KG1 (cell line): ENCODE data around the gene SH2D3A.
"Not testable (repeated sequence)": the region's sequence is repeated elsewhere in the genome, so short reads cannot be mapped to it uniquely, and the experiment has no call there.

Experiments
- DNase-seq: peaks from one replicate; lab custom pipeline; 2025; lab: John Stamatoyannopoulos, UW

Gene SH2D3A

DNA sequence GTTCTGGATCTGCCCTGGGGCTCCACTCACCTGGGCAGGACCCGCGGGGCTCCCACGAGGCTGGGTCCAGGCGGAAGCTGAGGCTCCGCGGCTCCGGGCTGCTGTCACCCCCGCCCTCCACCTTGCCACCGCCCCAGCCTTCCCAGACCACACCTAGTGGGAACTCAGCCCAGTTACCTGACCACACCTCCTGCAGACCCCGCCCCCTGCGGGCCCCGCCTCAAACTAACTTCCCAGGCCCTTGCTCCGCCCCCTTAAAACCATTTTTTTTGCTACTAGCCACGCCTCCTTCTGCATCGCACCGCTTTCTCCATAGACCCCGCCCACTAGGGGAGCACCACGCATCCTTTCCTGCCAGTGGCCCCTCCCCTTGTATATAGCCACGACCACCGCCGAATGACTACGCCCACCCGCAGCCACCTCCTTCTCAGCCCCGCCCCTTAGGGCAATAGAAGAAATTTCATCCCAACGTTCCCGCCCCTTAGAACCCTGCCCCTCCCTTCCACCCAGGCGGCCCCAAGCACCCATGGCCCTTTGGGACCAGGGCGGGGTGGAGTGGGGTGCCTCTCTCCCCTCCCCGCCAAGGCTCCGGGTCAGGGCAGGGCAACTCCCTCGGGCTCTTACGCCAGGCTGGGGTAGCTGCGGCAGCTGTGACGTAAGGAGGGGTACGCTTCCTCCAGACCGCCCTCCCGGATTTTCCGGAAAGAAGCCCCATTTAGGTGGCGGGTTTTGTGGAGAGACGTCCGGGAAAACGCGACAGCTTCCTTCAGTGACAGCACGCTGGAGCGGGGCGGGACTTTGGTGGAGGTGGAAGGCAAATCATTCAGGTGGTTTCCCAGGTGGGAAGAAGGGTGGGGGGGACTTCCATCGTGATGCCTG lies at the start of gene SH2D3A:
TSS of gene SH2D3A (minus strand) at position 79 of the 879 bp plus-strand sequence. CDS start 3,687 bp downstream, outside the sequence.
- peak; percentile 43 for DNase-seq

DNA sequence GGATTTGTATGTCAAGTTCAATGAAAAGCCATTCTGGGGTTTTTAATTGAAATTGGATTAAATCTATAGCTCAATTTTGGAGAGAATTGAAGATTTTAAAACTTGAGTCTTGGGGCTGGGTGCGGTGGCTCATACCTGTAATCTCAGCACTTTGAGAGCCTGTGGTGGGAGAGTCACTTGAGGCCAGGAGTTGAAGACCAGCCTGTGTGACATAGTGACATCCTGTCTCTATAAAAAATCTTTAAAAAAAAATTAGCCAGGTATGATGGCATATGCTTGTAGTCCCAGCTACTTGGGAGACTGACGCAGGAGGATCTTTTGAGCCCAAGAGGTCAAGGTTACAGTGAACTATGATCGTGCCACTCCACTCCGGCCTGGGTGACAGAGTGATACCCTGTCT lies 46.4 kb upstream of the SH2D3A start:
- DNase-seq = no peak

DNA sequence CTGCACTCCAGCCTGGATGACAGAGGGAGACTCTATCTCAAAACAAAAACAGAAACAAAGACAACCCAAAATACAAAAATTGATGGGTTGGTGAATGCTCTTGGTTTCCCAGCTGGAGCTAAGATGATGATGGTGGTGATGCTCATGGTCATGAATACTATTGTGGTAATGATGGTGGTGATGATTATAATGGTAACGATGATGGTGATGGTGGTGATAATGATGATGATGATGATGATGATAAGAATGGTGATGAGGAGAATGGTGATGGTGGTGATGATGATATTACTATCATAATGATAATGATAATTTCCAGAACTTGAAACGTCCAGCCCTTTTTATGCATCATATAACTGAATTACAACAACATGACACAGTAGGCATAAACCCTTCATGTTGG lies 45.4 kb upstream of the SH2D3A start:
- DNase-seq = no peak

DNA sequence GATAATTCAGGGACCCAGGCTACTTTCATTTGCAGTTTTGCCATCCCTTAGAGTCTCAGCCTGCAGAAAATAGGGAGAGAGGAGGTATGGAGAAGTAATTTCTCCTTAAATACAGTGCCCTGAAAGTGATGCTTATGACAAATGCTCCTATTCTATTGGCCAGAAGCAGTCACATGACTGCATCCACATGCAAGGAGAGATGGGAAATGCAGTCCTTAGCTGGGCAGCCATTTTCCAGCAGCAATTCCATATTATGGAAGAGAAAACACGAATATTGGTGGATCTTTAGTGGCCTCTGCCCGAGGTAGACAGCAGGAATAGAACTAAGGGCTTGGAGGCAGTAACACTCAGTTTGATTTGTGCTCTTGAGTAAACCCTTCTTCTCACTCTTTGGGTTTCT lies 44.7 kb upstream of the SH2D3A start:
- DNase-seq = no peak

DNA sequence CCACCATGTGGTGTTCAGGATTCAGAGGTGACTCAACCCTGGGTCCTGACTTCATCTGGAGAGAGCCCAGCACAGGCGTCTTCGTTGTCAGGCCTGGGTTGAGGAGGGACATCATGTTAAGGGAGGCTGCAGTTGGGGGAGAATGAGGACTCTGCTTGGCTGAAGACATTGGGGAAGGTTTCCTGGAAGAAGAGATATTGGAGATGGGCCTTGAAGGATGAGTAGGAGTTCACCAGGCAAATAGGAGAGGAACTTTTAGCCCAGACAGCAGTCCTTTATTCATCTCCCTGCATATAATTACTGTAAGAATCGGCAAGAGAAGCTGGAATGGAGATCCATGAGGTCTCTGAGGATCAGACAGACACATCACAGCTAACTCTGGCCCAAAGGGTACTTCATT lies 44.1 kb upstream of the SH2D3A start:
- no peak for DNase-seq

DNA sequence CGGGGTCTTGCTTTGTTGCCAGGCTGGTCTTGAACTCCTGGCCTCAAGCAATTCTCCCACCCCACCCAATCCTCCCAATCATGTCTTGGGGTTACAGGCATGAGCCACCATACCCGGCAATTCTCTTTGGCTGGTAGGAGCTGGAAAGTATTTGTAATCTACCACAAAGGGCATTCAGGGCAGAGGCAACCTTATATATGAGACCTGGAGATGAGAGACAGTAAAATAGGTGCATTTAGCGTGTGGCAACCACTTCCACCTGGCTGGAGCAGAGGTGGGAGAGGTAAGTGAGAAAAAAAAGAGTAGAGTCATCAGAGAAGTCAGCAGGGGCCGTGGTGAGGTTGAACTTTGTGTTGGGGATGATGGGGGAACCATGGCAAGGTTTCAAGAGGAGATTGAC lies 42.0 kb upstream of the SH2D3A start:
- DNase-seq = no peak

DNA sequence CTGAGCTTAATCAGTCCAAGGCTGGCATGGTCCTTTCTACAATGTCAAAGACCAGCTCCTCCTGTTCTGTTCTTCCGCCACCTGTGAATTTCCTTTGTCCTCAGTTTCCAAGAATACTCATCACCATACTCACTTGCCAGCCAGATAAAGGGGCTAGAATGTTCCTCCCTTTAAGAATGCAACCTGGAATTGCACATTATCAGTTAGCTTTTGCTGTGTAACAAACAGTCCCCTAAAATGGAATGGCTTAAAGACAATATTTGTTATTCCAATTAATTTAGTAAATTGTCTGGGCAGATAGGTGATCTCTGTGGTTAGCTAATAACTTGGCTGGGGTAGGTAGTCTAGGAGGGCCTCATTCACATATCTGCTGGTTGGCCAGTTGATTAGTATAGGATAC lies 41.3 kb upstream of the SH2D3A start:
- no peak for DNase-seq

DNA sequence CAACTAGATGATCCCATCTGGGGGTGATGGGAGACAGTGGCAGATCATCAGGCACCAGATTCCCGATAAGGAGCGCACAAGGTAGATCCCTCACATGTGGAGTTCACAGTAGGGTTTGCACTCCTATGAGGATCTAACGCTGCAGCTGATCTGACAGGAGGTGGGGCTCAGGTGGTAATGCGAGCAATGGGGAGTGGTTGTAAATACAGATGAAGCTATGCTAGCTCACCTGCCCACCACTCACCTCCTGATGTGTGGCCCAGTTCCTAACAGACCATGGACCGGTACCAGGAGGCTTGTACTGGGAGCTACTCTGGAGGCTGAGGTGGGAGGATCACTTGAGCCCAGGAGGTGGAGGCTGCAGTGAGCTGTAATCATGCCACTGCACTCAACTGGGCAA lies 40.1 kb upstream of the SH2D3A start:
- no peak for DNase-seq

DNA sequence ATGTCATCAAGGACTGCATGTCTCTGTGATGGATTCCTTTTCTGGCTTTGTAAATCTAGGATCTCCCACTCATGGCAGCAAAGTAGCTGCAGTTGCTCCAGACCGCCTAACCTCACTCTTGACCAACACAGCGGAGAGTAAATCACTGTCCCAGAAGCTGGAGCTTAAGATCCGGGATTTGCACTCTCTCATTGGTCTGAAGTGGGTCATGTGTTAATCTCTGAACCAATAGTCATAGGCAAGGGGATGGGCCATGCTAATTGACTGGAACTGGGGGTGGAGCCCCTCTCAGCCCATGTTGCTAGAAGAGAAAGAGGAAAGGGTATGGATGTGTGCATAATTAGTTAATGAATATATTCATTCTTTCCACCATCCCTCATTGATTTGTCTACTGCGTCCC lies 39.3 kb upstream of the SH2D3A start:
- no peak for DNase-seq

DNA sequence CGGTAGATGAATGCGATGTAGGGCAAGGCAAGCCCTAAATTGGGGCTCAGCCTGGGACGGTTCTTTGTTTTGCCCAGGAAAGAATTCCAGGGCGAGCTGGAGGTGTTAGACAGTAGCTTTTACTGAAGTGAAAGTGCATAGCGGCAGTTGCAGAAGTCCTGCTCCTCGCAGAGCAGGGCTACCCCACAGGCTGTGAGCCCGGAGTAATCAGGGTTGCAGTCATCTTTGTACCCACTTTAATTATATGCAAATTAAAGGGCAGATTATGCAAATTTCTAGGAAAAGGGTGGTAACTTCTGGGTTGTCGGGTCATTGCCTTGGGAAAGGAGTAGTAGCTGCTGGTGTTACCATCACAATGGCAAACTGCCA lies 35.8 kb upstream of the SH2D3A start:
- DNase-seq = no peak

DNA sequence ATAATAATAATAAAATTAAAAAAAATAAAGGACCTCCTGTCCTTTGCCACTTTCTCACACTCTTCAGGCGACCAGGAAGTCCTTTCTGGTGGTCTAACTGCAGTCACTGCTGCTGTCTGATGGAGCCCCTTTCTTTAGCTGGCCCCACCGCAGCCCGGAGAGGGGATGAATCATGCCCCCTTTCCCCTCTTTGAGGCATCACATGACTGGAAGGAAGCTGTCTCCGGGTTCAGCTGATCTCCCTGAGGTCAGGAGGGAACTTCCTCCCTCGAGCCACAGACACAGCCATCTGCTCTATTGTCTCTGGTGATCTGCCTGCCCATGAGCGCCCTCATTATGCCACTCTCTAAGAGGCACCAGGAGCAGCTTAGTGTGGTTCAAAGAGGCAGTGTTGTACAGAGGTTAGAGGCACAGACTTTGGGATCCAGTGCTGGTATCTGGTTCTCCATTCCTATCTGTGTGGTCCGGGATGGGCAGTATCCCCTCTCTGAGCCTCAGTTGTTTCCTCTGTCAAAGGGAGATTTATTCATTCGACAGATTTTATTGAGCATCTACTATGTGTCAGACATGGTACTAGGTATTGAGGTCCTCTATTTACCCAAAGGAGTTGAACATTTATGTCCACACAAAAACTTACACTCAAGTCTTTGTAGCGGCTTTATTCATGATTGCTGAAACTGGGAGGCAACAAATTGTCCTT lies 35.3 kb upstream of the SH2D3A start:
- DNase-seq = peak; percentile 78

DNA sequence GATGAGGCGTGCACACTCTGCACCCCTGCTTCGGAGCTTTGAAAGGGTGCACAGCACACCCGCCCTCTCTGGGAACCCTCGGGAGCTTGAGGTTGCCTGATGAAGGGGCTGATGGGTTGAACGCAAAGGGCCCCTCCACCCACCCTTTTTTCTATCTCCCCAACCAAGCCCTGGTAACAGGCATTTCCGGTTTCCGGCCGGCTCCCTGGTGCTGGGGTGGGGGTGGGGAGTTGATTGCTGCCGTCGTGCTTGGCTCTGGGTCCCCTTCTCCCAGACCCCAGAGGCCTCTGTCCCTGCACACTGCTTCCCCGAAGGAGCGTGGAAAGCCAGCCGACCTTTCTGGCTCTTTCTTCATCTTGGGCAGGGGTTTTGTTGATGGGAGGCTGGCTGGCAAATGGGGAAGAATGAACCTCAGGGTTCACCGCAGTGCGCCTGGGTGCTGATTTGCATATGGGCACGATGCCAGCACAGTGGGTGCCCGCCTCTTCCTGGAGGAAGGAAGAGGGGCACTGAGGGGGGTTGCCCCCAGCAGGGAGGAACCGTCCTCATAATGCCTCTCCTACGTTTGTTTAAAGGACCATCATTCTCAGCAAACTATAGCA lies 34.4 kb upstream of the SH2D3A start:
- peak; percentile 99 for DNase-seq

DNA sequence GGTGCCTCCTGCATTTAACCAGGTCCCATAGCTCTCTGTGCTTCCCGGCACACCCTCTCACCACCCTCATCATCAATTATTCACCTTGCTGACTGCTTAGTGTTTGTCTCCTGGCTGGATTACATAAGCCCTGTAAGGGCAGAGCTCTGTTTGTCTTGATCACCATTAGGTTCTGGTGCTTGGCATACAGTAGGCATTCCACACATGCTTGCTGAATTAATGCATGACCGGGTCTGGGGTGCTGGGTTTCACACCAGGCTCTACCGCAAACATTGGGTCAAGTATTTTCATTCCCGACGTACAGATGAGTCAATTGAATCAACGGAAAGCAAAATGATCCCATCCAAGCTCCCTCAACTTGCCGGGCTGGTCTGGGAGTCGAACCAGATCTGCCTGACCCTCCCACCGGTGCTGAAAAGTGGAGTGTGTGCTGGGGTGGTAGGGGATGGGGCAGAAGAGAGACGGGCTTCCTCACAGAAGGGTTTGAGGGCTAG lies 33.8 kb upstream of the SH2D3A start:
- DNase-seq = no peak

DNA sequence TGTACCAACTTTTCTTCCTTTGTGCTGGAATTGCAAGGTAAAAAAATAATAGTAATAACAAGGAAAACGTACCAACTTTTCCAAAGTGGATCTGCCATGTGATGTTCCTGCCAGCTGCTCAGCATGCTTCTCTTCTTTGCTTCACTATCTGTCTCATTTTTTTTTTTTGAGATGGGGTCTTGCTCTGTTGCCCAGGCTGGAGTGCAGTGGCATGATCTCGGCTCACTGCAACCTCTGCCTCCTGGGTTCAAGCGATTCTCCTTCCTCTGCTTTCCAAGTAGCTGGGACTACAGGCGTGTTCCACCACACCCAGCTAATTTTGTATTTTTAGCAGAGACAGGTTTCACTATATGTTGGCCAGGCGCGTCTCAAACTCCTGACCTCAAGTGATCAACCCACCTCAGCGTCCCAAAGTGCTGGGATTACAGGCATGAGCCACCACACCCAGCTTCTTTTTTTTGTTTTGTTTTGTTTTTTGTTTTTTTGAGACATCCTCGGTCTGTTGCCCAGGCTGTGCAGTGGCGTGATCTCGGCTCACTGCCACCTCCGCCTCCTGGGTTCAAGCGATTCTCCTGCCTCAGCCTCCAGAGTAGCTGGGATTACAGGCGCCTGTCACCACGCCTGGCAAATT lies 33.0 kb upstream of the SH2D3A start:
- DNase-seq = not testable (repeated sequence)

DNA sequence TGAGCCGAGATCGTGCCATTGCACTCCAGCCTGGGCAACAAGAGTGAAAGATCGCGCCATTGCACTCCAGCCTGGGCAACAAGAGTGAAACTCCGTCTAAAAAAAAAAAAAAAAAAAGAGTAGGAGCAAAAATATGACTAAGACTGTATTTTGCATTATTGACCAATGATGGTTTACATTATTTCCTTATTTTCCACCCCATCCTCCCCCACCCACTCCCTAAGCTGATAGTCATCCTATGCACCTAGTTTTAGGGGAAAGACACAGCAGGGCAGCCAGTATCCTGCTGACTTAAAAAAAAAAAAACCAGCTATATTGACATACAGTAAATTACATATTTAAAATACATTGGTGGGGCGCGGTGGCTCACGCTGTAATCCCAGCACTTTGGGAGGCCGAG lies 30.4 kb upstream of the SH2D3A start:
- DNase-seq = no peak

DNA sequence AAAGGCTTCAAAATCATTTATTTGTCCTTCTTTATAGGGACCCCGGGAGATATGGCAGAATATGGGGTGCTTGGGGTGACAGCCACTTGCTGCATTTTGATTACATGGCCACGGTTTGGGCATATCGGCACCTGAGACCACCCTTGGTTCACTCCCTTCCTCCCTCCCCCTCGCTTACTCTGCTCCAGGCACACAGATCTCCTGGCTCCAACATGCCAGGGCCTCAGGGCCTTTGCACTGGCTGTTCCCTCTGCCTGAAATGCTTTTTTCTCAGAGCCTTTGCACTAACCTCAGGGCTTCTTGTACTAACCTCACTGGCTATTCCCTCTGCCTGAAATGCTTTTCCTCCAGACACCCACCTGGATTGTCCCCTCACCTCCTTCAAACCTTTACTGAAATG lies 29.0 kb upstream of the SH2D3A start:
- no peak for DNase-seq

DNA sequence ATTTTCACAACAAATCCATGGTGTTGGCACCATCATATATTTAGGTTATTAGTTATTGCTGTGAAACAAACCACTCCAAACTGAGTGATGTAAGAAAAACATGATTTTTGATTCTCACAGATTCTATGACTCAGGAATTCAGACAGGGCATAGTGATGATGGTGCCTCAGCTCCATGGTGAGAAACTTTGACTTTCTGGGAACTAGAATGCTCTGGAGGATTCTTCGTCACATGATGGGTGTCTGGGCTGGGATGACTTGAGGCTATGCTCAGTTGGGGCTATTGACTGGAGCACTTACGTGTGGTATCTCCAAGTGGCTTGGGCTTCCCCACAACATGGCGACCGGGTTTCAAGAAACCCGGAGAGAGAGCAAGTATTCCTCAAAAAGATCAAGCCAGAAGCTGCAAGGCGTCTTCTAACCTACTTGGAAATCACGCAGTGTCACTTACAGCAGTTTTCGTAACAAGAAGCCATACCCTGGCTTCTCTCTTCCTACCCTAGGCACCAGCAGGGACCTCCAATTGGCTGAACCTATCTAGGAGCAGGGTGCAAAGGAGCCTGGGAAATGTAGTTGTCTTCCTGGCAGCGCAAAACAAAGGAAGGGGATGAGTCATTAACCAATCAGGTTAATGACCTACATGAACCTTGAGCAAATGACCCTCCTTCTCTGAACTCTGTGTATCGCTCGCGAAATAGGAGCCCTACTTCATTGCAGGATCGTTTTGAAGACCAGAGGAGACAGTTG lies 27.6 kb upstream of the SH2D3A start:
- no peak for DNase-seq

DNA sequence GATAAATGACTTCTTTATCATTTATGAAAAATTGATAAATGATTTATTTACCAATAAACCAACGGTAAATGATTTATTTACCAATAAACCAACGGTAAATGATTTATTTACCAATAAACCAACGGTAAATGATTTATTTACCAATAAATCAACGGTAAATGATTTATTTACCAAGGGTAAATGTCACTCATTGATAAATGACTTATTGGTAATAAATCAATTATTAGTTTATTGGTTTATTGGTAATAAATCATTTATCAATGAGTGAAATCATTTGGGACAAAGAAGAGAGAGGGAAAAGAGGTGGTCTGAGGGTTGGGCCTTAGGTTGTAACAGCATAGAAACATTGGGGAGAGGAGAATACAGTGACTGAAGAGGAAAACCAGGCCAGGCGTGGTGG lies 26.7 kb upstream of the SH2D3A start:
- no peak for DNase-seq

DNA sequence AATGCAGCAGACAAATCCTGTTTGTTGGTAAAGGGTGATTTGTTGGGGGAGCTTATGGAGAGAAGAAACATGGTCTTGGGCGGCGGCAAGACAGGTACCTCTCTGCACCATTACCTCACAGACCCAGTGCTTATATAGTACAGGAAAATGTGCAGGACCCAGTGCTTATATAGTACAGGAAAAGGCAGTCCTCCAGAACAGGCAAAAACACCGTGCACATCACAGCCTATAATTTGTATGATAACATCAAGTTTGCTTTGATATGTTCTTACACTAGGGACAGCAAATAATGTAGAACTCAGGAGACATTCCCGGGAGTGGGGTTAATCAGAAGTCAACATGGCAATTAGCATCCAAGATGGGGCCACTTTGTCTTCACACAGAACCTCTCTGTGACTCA lies 26.2 kb upstream of the SH2D3A start:
- DNase-seq = no peak

DNA sequence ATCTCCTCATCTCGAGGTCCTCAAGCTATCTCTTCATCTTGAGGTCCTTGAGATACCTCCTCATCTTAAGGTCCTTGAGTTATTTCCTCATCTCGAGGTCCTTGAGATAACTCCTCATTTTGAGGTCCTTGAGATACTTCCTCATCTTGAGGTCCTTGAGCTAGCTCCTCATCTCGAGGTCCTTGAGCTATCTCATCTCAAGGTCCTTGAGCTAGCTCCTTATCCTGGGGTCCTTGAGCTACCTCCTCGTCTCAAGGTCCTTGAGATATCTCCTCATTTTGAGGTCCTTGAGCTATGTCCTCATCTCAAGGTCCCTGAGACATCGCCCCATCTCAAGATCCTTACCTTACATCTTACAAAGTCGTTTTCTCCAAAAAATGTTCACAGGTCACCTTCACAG lies 24.0 kb upstream of the SH2D3A start:
- DNase-seq = no peak

DNA sequence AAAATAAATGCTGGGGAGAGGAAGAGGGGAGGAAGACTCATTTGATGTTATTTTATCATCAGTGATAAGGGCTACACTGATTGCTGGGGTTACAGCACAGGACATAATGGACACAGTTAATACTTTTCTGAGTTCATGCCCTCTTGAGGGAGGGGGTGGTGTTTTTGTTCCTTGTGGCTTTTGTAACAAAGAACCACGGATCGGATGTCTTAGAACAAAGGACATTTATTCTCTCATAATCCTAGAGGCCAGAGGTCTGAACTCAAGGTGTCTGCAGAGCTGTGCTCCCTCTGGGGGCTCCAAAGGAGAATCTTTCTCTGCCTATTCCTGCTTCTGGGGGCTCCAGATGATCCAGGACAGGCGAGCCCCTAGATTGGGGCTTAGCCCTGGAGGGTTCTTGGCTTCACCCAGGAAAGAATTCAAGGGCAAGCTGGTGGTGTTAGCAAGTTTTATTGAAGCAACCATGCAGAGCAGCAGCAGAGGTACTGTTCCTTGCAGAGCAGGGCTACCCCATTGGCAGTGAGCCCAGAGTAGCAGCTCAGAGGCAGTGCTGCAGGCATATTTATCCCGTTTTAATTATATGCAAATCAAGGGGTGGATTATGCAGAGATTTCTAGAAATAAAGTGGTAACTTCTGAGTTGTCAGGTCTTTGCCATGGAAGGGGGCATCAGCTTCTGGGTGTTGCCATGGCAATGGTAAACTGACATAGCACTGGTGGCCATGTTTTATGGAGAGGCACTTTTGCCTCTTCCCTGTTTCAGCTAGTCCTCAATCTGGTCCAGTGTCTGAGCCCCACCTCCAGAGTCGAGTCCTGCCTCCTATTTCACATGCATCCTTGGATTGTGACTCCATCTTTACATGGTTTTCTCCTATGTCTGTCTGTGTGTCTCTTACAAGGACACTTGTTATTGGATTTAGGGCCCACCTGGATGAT lies 23.2 kb upstream of the SH2D3A start:
- no peak for DNase-seq
